Measurements from ENCODE around the gene GRIK4.

Gene GRIK4

GRCh38 chr11:120928627-120929026, 417.1 kb downstream of the GRIK4 start:
- no peak for DNase-seq

GRCh38 chr11:120929090-120929489, 417.5 kb downstream of the GRIK4 start:
- DNase-seq: no peak

GRCh38 chr11:120929664-120930154, 418.2 kb downstream of the GRIK4 start:
- peak; percentile 22 to 57 for DNase-seq

GRCh38 chr11:120931057-120931779, 419.7 kb downstream of the GRIK4 start:
- DNase-seq: no peak

- no peak for DNase-seq
Observed at GRCh38 chr11:120932305-120932915, 420.9 kb downstream of the GRIK4 start.

GRCh38 chr11:120936356-120936755, 424.8 kb downstream of the GRIK4 start:
- DNase-seq: no peak

GRCh38 chr11:120937501-120937900, 426.0 kb downstream of the GRIK4 start:
- no peak for DNase-seq

- DNase-seq: no peak
Observed at GRCh38 chr11:120938260-120938659, 426.7 kb downstream of the GRIK4 start.

- DNase-seq: no peak
Observed at GRCh38 chr11:120940160-120940848, 428.8 kb downstream of the GRIK4 start.

- no peak for DNase-seq
Observed at GRCh38 chr11:120941000-120941399, 429.5 kb downstream of the GRIK4 start.

GRCh38 chr11:120942701-120943100, 431.2 kb downstream of the GRIK4 start:
- no peak for DNase-seq

GRCh38 chr11:120945042-120945441, 433.5 kb downstream of the GRIK4 start:
- peak in 1 of 2 donors; percentile 11 for DNase-seq

GRCh38 chr11:120950880-120951279, 439.3 kb downstream of the GRIK4 start:
- DNase-seq: no peak

- peak; percentile 54 to 61 for DNase-seq
Observed at GRCh38 chr11:120952461-120953434, 441.2 kb downstream of the GRIK4 start.

- no peak for DNase-seq
Observed at GRCh38 chr11:120954381-120954780, 442.8 kb downstream of the GRIK4 start.

- DNase-seq: peak in 1 of 2 donors; percentile 4
Observed at GRCh38 chr11:120956710-120957495, 445.4 kb downstream of the GRIK4 start.

GRCh38 chr11:120958185-120958584, 446.6 kb downstream of the GRIK4 start:
- no peak for DNase-seq

- DNase-seq: no peak
Observed at GRCh38 chr11:120959189-120959588, 447.6 kb downstream of the GRIK4 start.

GRCh38 chr11:120964857-120965256, 453.3 kb downstream of the GRIK4 start:
- DNase-seq: no peak

- DNase-seq: no peak
Observed at GRCh38 chr11:120966840-120967239, 455.3 kb downstream of the GRIK4 start.

GRCh38 chr11:120969993-120970392, 458.4 kb downstream of the GRIK4 start:
- no peak for DNase-seq

- DNase-seq: no peak
Observed at GRCh38 chr11:120971825-120972224, 460.3 kb downstream of the GRIK4 start.
